H9 (cell line): ENCODE measurements around the gene GSTP1. TPM values are rescaled to one million over a fixed set of nuclear protein-coding genes. Genes with fewer than 3 reads are reported as not detected.
A peak's percentile ranks its signal among the peaks of the same experiment; 100 is the strongest.

Experiments used
- DNase-seq: peaks from one replicate; pipeline ENCODE4 v3.0.0-alpha.2; 2017
- H2AFZ ChIP-seq: one replicate; pipeline ENCODE4 v1.6.1; 2013; ENCODE audit warnings: mild to moderate bottlenecking, low read length, control low read depth, moderate library complexity
- H2AK5ac ChIP-seq: 2 replicates; pipeline ENCODE4 v1.6.1; 2013; ENCODE audit warnings: low read length, control low read depth, mixed read lengths; ENCODE audit not compliant: insufficient read length
- H2BK120ac ChIP-seq: one replicate; pipeline ENCODE4 v1.6.1; 2013; ENCODE audit warnings: low read depth, mild to moderate bottlenecking, low read length, control low read depth, inconsistent platforms; ENCODE audit not compliant: poor library complexity, severe bottlenecking
- H2BK12ac ChIP-seq: 2 replicates; pipeline ENCODE4 v1.6.1; 2013; ENCODE audit warnings: low read length, control low read depth, mixed read lengths, low read depth; ENCODE audit not compliant: insufficient read length
- H2BK15ac ChIP-seq: 2 replicates; pipeline ENCODE4 v1.6.1; 2013; ENCODE audit warnings: low read depth, low read length, control low read depth
- H2BK20ac ChIP-seq: one replicate; pipeline ENCODE4 v1.6.1; 2013; ENCODE audit warnings: low read depth, mild to moderate bottlenecking, low read length, control low read depth, inconsistent platforms; ENCODE audit not compliant: poor library complexity, severe bottlenecking
- H2BK5ac ChIP-seq: 2 replicates; pipeline ENCODE4 v1.6.1; 2013; ENCODE audit warnings: low read length, control low read depth, mixed read lengths; ENCODE audit not compliant: insufficient read length
- H3K14ac ChIP-seq: 2 replicates; pipeline ENCODE4 v1.6.1; 2013; ENCODE audit warnings: low read length, control low read depth; ENCODE audit not compliant: insufficient read depth
- H3K18ac ChIP-seq: 2 replicates; pipeline ENCODE4 v1.6.1; 2013; ENCODE audit warnings: low read depth, mild to moderate bottlenecking, mixed read lengths, low read length, control low read depth; ENCODE audit not compliant: insufficient read length
- H3K23ac ChIP-seq: 2 replicates; pipeline ENCODE4 v1.6.1; 2013; ENCODE audit warnings: low read length, control low read depth, mixed read lengths, low read depth; ENCODE audit not compliant: insufficient read length
- H3K23me2 ChIP-seq: 2 replicates; pipeline ENCODE4 v1.6.1; 2013; ENCODE audit warnings: low read depth, mild to moderate bottlenecking, mixed read lengths, low read length, control low read depth; ENCODE audit not compliant: insufficient read length, poor library complexity, severe bottlenecking
- H3K27ac ChIP-seq: 2 replicates; pipeline ENCODE4 v1.5.1; 2013; ENCODE audit warnings: low read length, control low read depth, mixed read lengths, low read depth; ENCODE audit not compliant: insufficient read length
- H3K27me3 ChIP-seq: 2 replicates; pipeline ENCODE4 v1.6.1; 2013; ENCODE audit warnings: low read length, control low read depth, inconsistent platforms; ENCODE audit not compliant: insufficient read depth
- H3K4ac ChIP-seq: 2 replicates; pipeline ENCODE4 v1.6.1; 2013; ENCODE audit warnings: low read depth, mild to moderate bottlenecking, control low read depth, inconsistent platforms, low read length, moderate library complexity
- H3K4me1 ChIP-seq: 2 replicates; pipeline ENCODE4 v1.6.1; 2013; ENCODE audit warnings: low read length, control low read depth, inconsistent platforms; ENCODE audit not compliant: insufficient read depth
- H3K4me2 ChIP-seq: 2 replicates; pipeline ENCODE4 v1.6.1; 2013; ENCODE audit warnings: low read length, control low read depth, mixed read lengths; ENCODE audit not compliant: insufficient read length, insufficient read depth
- H3K56ac ChIP-seq: 2 replicates; pipeline ENCODE4 v1.6.1; 2013; ENCODE audit warnings: low read depth, mild to moderate bottlenecking, mixed read lengths, low read length, control low read depth; ENCODE audit not compliant: insufficient read length
- H3K79me1 ChIP-seq: 2 replicates; pipeline ENCODE4 v1.6.1; 2013; ENCODE audit warnings: low read depth, mild to moderate bottlenecking, moderate library complexity, low read length, control low read depth, inconsistent platforms; ENCODE audit not compliant: insufficient read depth, poor library complexity, severe bottlenecking
- H3K79me2 ChIP-seq: 2 replicates; pipeline ENCODE4 v1.6.1; 2013; ENCODE audit warnings: low read length, control low read depth, inconsistent platforms; ENCODE audit not compliant: insufficient read depth
- H3K9ac ChIP-seq: 2 replicates; pipeline ENCODE4 v1.6.1; 2013; ENCODE audit warnings: low read length, control low read depth, mixed read lengths; ENCODE audit not compliant: insufficient read length; ENCODE audit errors: extremely low read depth
- H3K9me3 ChIP-seq: one replicate; pipeline ENCODE4 v1.6.1; 2013; ENCODE audit warnings: low read depth, low read length, inconsistent platforms; ENCODE audit not compliant: control insufficient read depth
- H3T11ph ChIP-seq: one replicate; pipeline ENCODE4 v1.6.1; 2013; ENCODE audit warnings: mild to moderate bottlenecking, low read length, control low read depth, inconsistent platforms
- H4K20me1 ChIP-seq: one replicate; pipeline ENCODE4 v1.6.1; 2013; ENCODE audit not compliant: control insufficient read depth, insufficient read length, insufficient read depth
- H4K5ac ChIP-seq: 2 replicates; pipeline ENCODE4 v1.6.1; 2013; ENCODE audit warnings: low read depth, mild to moderate bottlenecking, mixed read lengths, low read length, control low read depth; ENCODE audit not compliant: insufficient read length
- H4K8ac ChIP-seq: replicated peaks from 2 replicates; pipeline ENCODE4 v1.6.1; 2013; ENCODE audit warnings: low read length, control low read depth, mixed read lengths, low read depth; ENCODE audit not compliant: insufficient read length
- H4K91ac ChIP-seq: 2 replicates; pipeline ENCODE4 v1.6.1; 2013; ENCODE audit warnings: low read depth, mild to moderate bottlenecking, moderate library complexity, mixed read lengths, low read length, control low read depth; ENCODE audit not compliant: insufficient read length
- H3K27ac Mint-ChIP-seq, 3 experiments: 2 replicates in 2 of 3; 3 replicates in 1 of 3; pipeline ENCODE4 v1.8.0; 2020 to 2021; ENCODE audit warnings: mixed read lengths in 3 of 3, mild to moderate bottlenecking in 1 of 3, moderate library complexity in 1 of 3
- H3K27me3 Mint-ChIP-seq: 2 replicates; pipeline ENCODE4 v1.8.0; 2021; ENCODE audit warnings: low read depth, mild to moderate bottlenecking, moderate library complexity, mixed read lengths
- H3K36me3 Mint-ChIP-seq, 3 experiments: 2 replicates in 2 of 3; 3 replicates in 1 of 3; pipeline ENCODE4 v1.8.0; 2020 to 2021; ENCODE audit warnings: low read depth in 3 of 3, mixed read lengths in 3 of 3; ENCODE audit not compliant: insufficient read depth in 1 of 3
- H3K4me1 Mint-ChIP-seq, 2 experiments: 2 replicates each; pipeline ENCODE4 v1.8.0; 2020; ENCODE audit warnings: mixed read lengths in 2 of 2
- H3K4me3 Mint-ChIP-seq, 2 experiments: 2 replicates in 1 of 2; 3 replicates in 1 of 2; pipeline ENCODE4 v1.8.0; 2020 to 2021; ENCODE audit warnings: mild to moderate bottlenecking in 2 of 2, mixed read lengths in 2 of 2, moderate library complexity in 1 of 2
- H3K9me3 Mint-ChIP-seq, 2 experiments: 2 replicates in 1 of 2; 3 replicates in 1 of 2; pipeline ENCODE4 v1.8.0; 2020; ENCODE audit warnings: mild to moderate bottlenecking in 2 of 2, mixed read lengths in 2 of 2, moderate library complexity in 1 of 2
- WGBS: extraction: QIAGEN DNeasy Blood & Tissue Kit; methylation state at CpG from one replicate; pipeline ENCODE4 v1.1.7; 2013; ENCODE audit warnings: missing lambda C conversion rate, low lambda C conversion rate, mixed read lengths; ENCODE audit not compliant: insufficient read length; ENCODE audit errors: extremely low coverage; 5-methylcytosine and 5-hydroxymethylcytosine counted together
- total RNA-seq: library from RNA; stranded (reverse); gene quantifications from 2 replicates; pipeline ENCODE4 v1.2.1, GENCODE V29; 2021
- TF ChIP-seq, protein P1 (sequence below): fragments of 200-600 bp; sonication (generic); conservative IDR thresholded peaks from 3 replicates; pipeline ENCODE4 v1.8.0; 2021; ENCODE audit warnings: antibody characterized with exemption, mild to moderate bottlenecking

Gene GSTP1
- total RNA-seq, 1 experiment from 2014 or later, result 1,469 TPM

DNA sequence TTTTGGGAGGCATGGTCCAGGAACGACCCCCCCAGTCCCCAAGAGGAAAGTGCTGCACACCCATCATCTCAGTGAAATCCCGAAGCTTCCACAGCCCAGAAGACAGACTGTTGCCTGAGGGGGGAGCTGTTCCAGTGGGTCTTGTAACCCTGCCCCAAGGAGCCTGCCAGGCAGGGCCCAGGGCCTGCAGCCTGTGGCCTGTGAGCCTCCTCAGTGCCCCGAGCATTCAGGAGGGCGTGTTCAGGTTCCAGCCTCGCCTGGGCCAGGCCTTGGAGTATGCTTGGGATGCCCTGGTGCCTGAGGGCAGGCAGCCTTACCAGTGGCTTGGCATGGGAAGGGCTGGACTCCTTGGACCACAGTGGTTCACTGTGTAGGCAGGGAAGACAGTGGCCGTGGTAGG lies 42.4 kb upstream of the GSTP1 start:
- Mint-ChIP-seq H3K27me3 (peaks cover 17% of the 10 kb centered on the region), H3K9me3 (peaks cover 4 to 5% of the 10 kb centered on the region in 2 experiments; a peak in 4 of 5 replicates), H3K4me3 (no peak overlapping the region; a peak in 1 of 5 replicates), H3K4me1 (peaks cover 4 to 9% of the 10 kb centered on the region in 2 experiments), H3K27ac (peak overlapping the region in 1 of 3 experiments; percentile 52; a peak in 2 of 7 replicates), H3K36me3 (no peaks in the 10 kb centered on the region)
- H3K4me1 ChIP-seq, result no peaks in the 10 kb centered on the region
- H4K8ac ChIP-seq, result no peak overlapping the region
- H2BK15ac ChIP-seq, result no peak overlapping the region
- H3K27me3 ChIP-seq, result no peaks in the 10 kb centered on the region
- no peaks in the 10 kb centered on the region for H3K23me2 ChIP-seq
- H2BK120ac ChIP-seq, result no peak overlapping the region
- H3K79me2 ChIP-seq, result no peaks in the 10 kb centered on the region
- H3K9ac ChIP-seq, result no peak overlapping the region
- no peak overlapping the region for H2BK12ac ChIP-seq
- H3K4ac ChIP-seq, result no peak overlapping the region
- no peak overlapping the region for H3T11ph ChIP-seq
- no peak overlapping the region for H3K18ac ChIP-seq
- H4K5ac ChIP-seq, result no peak overlapping the region
- no peak overlapping the region for H3K27ac ChIP-seq
- no peak overlapping the region for H3K56ac ChIP-seq
- no peak overlapping the region for H4K91ac ChIP-seq
- H4K20me1 ChIP-seq, result no peaks in the 10 kb centered on the region
- no peak overlapping the region for H3K14ac ChIP-seq
- no peak overlapping the region for H2AK5ac ChIP-seq
- no peaks in the 10 kb centered on the region for H3K79me1 ChIP-seq
- no peak overlapping the region for H2BK5ac ChIP-seq
- DNase-seq, result no peak
- no CpG with 5 or more reads among the region's 6 CpGs for WGBS
- no peak overlapping the region for H3K4me2 ChIP-seq
- H3K23ac ChIP-seq, result no peak overlapping the region
- no peak overlapping the region for H2BK20ac ChIP-seq
- TF ChIP-seq, protein P1, sequence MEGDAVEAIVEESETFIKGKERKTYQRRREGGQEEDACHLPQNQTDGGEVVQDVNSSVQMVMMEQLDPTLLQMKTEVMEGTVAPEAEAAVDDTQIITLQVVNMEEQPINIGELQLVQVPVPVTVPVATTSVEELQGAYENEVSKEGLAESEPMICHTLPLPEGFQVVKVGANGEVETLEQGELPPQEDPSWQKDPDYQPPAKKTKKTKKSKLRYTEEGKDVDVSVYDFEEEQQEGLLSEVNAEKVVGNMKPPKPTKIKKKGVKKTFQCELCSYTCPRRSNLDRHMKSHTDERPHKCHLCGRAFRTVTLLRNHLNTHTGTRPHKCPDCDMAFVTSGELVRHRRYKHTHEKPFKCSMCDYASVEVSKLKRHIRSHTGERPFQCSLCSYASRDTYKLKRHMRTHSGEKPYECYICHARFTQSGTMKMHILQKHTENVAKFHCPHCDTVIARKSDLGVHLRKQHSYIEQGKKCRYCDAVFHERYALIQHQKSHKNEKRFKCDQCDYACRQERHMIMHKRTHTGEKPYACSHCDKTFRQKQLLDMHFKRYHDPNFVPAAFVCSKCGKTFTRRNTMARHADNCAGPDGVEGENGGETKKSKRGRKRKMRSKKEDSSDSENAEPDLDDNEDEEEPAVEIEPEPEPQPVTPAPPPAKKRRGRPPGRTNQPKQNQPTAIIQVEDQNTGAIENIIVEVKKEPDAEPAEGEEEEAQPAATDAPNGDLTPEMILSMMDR, result peak; percentile 36; the same call in 2 of the 3 replicates
- H2AFZ ChIP-seq, result no peak overlapping the region
- H3K9me3 ChIP-seq, result no peaks in the 10 kb centered on the region
